Heart left ventricle (tissue), 16 donors: ENCODE measurements around the gene ITSN1. TPM values are rescaled to one million over a fixed set of nuclear protein-coding genes. Genes with fewer than 3 reads are reported as not detected.

Source experiments
- ATAC-seq, 4 donors: fragments of 200-7000 bp; cut with Tn5 transposase; one replicate each; pipeline ENCODE4 v1.9.1; 2020 to 2022; ENCODE audit warnings: moderate library complexity in 4 of 4, mild to moderate bottlenecking in 3 of 4, moderate number of reproducible peaks in 1 of 4
- DNase-seq, 5 donors: peaks; one replicate each; pipeline ENCODE4 v3.0.0-alpha.2; 2020
- H3K27ac ChIP-seq, 12 donors: fragments of 200-600 bp; sonication (generic) in 4 of 12; one replicate each; pipeline versions ENCODE4 v1.5.0 to v1.8.0; 2016 to 2022; ENCODE audit warnings: mild to moderate bottlenecking in 2 of 12
- H3K27me3 ChIP-seq, 9 donors: fragments of 200-600 bp; sonication (generic) in 2 of 9; one replicate each; pipeline versions ENCODE4 v1.5.1 to v1.8.0; 2016 to 2022; ENCODE audit warnings: mild to moderate bottlenecking in 3 of 9
- H3K36me3 ChIP-seq, 9 donors: fragments of 200-600 bp; sonication (generic) in 2 of 9; one replicate each; pipeline versions ENCODE4 v1.5.0 to v1.8.0; 2018 to 2022; ENCODE audit warnings: mild to moderate bottlenecking in 2 of 9
- H3K4me1 ChIP-seq, 12 donors: fragments of 200-600 bp; sonication (generic) in 4 of 12; one replicate each; pipeline versions ENCODE4 v1.5.0 to v1.8.0; 2016 to 2022; ENCODE audit warnings: mild to moderate bottlenecking in 3 of 12
- H3K4me3 ChIP-seq, 12 donors: fragments of 200-600 bp; sonication (generic) in 4 of 12; one replicate each; pipeline versions ENCODE4 v1.5.0 to v1.8.0; 2017 to 2022; ENCODE audit warnings: mild to moderate bottlenecking in 9 of 12, moderate library complexity in 4 of 12
- H3K9me3 ChIP-seq, 12 donors: fragments of 200-600 bp; sonication (generic) in 4 of 12; one replicate each; pipeline versions ENCODE4 v1.5.0 to v1.8.0; 2016 to 2022; ENCODE audit warnings: mild to moderate bottlenecking in 1 of 12
- CTCF ChIP-seq, 12 donors: fragments of 200-600 bp; sonication (generic) in 4 of 12; IDR thresholded peaks; one replicate each; pipeline versions ENCODE4 v1.5.0 to v1.8.0; 2018 to 2022; ENCODE audit warnings: antibody characterized with exemption in 12 of 12, mild to moderate bottlenecking in 5 of 12
- POLR2A ChIP-seq, 2 donors: fragments of 450-650 bp; IDR thresholded peaks; one replicate each; pipeline ENCODE4 v1.6.1; 2017; ENCODE audit warnings: antibody characterized with exemption in 2 of 2, mild to moderate bottlenecking in 2 of 2, moderate library complexity in 2 of 2
- WGBS, 4 donors: extraction: QIAGEN DNeasy Blood & Tissue Kit in 2 of 4; methylation state at CpG; one replicate each; pipeline versions ENCODE4 v1.1.5 to v1.1.7; 2013 to 2018; 5-methylcytosine and 5-hydroxymethylcytosine counted together
- intact Hi-C, 10 donors: fragments of 100-400 bp; cut with DNase I; formaldehyde crosslinking; loops; one replicate each; pipeline versions ENCODE4 v1.11.1 to v1.14.2; 2022
- polyA plus RNA-seq, 2 donors: library from polyadenylated mRNA; stranded (reverse); fragments of 200-250 nt; gene quantifications; one replicate each; pipeline ENCODE4 v1.2.3, GENCODE V29; 2013
- total RNA-seq, 9 donors: library from RNA; depleted of rRNA in 2 of 9; stranded (reverse); fragments of >200 nt in 2 of 9; fragmentation: NEBNext Ultra II Directional in 3 of 9; extraction: Animal tissue kit (Norgen Biotek cat#: 25700) in 3 of 9; gene quantifications; one replicate each; pipeline versions ENCODE4 v1.1.0 to v1.2.4, GENCODE V29; 2016 to 2023
- donor health status: ischemic (EF 13 %, LVEDD 7.1; RV severe dilation, severe dysfunction).
- donor health status: healthy with polysubstance abuse.
- donor health status: DM: no; HTN: yes; CAD: no.
- donor health status: DM: no; HTN: no; CAD: no.
- donor health status: ischemic (EF 25% LVEDD 6.9; RV normal size, moderate dysfunction).
- donor health status: ischemic (EF 25% LVEDD 5.7; RV mildly dilated, moderate dysfunction).
- donor health status: healthy.
- donor health status: DM: yes; HTN: yes; CAD: no.
- donor health status: ischemic (EF 35%, LVEDD 5.7; RV mildly dilated, moderate dysfunction).
- donor health status: nonischemic (EF 11% LVEDD 7.7; RV severe dilation, severe dysfunction).
- donor health status: DM: yes; HTN: yes; CAD: no.
- donor health status: PGD.
- donor health status: ischemic (EF 29% LVEDD 5.4; RV normal size, mild dysfunction).
- donor health status: nonischemic (EF 23%, LVEDD 6.1; RV moderate dilation, normal function).

ITSN1 gene
- total and polyA plus RNA-seq, 11 donors: 17.2 to 51.5 (median 34.0) TPM

DNA sequence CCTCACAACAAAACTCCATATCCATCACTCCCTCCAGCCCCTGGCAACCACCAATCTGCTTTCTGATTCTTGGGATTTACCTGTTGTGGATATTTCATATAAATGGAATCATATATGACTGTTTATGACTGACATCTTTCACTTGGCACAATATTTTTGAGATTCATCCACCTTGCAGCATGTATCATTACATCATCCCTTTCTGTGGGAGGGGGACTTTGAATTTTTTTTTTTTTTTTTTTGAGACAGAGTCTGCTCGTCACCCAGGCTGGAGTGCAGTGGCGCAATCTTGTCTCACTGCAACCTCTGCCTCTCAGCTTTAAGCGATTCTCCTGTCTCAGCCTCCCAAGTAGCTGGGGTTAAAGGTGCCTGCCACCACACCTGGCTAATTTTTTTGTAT is 128.2 kb downstream of the ITSN1 start:
- WGBS, 4 donors: 95 to 100% (median 98%) methylated on average over 3 of the region's 3 CpGs
- TF ChIP-seq CTCF (IDR thresholded peaks at IDR 0.05) (no peak), POLR2A (IDR thresholded peaks at IDR 0.05) (no peak)
- H3K27ac ChIP-seq: no peak overlapping the region
- no peak overlapping the region for H3K4me3 ChIP-seq
- DNase-seq (no peak), ATAC-seq (no peak)
- H3K27me3 ChIP-seq: no peaks in the 10 kb centered on the region
- H3K9me3 ChIP-seq: no peaks in the 10 kb centered on the region
- intact Hi-C loops: no loop called here
- peaks cover 0 to 99% (median 80%) of the 10 kb centered on the region in 9 donors for H3K36me3 ChIP-seq
- no peaks in the 10 kb centered on the region for H3K4me1 ChIP-seq

DNA sequence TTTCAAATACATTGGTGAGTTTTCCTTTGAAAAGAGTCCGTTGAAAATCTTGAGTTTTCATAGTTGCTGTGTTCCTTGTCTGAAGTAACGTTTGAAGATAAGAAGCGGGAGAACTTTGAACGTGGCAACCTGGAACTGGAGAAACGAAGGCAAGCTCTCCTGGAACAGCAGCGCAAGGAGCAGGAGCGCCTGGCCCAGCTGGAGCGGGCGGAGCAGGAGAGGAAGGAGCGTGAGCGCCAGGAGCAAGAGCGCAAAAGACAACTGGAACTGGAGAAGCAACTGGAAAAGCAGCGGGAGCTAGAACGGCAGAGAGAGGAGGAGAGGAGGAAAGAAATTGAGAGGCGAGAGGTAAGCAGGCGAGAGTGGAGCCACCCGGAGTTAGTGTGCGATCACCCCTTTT is 129.7 kb downstream of the ITSN1 start:
- no peak for ATAC-seq
- Histone ChIP-seq H3K36me3 (peaks cover 0 to 98% (median 78%) of the 10 kb centered on the region in 9 donors), H3K4me1 (no peaks in the 10 kb centered on the region), H3K27ac (no peak overlapping the region), H3K4me3 (no peak overlapping the region), H3K27me3 (no peaks in the 10 kb centered on the region), H3K9me3 (no peaks in the 10 kb centered on the region)
- no peak for DNase-seq
- 93 to 97% (median 96%) methylated on average over 18 of the region's 18 CpGs for WGBS, 4 donors
- intact Hi-C loops: no loop called here
- TF ChIP-seq POLR2A (IDR thresholded peaks at IDR 0.05) (no peak), CTCF (IDR thresholded peaks at IDR 0.05) (no peak)

- Histone ChIP-seq H3K27me3 (no peaks in the 10 kb centered on the region), H3K4me1 (no peaks in the 10 kb centered on the region), H3K27ac (no peak overlapping the region), H3K36me3 (peaks cover 0 to 85% (median 62%) of the 10 kb centered on the region in 9 donors), H3K9me3 (peaks cover 0 to 16% (median 7%) of the 10 kb centered on the region in 12 donors), H3K4me3 (no peak overlapping the region)
- ATAC-seq: no peak
- intact Hi-C loops: no loop called here
- no peak for DNase-seq
- WGBS, 4 donors: 89 to 95% (median 93%) methylated on average over 4 of the region's 4 CpGs
- no peak for TF ChIP-seq CTCF (IDR thresholded peaks at IDR 0.05)
- TF ChIP-seq POLR2A (IDR thresholded peaks at IDR 0.05): no peak
These were observed 132.2 kb downstream of the ITSN1 start for GRCh38 chr21:33774551-33774950.

DNA sequence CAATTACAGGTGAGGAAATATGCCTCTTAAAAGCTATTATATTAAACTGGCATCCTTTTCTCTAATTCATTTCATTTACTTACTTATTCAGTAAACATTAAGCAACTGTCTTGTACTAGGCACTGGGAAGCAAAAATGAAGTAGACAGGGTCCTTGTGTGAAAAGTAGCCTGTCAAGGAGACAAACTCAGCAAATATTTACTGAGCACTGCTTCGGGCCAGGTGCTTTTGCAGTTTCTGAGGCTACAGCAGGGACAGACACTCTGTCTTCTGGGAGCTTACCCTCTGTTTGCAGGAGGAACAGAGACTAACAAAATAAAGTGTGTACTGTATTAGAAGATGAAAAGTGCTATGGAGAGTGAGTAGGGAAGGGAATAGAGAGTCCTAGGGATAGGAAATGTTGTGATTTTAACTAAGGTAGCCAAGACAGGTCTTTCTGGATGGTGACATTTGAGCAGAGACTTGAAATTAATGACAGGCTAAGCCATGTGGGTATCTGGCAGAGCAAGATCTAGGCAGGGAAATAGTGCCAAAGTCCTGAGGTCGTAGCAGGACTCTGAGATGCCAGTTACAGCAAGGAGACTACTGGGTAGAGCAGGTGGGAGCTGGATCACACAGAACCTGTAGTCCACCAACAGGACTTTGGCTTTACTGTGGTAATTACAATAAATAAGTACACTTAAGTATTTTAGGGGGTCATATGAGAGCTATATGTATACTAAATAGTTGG is 133.0 kb downstream of the ITSN1 start:
- peaks cover 0 to 17% (median 7%) of the 10 kb centered on the region in 12 donors for H3K9me3 ChIP-seq
- ATAC-seq (no peak), DNase-seq (no peak)
- H3K4me1 ChIP-seq: no peaks in the 10 kb centered on the region
- TF ChIP-seq POLR2A (IDR thresholded peaks at IDR 0.05) (no peak), CTCF (IDR thresholded peaks at IDR 0.05) (no peak)
- H3K27me3 ChIP-seq: no peaks in the 10 kb centered on the region
- no peak overlapping the region for H3K4me3 ChIP-seq
- intact Hi-C loops: no loop called here
- 72 to 93% (median 81%) methylated on average over 2 of the region's 2 CpGs for WGBS, 4 donors
- H3K27ac ChIP-seq: no peak overlapping the region
- peaks cover 0 to 87% (median 55%) of the 10 kb centered on the region in 9 donors for H3K36me3 ChIP-seq
